Uterus (tissue), 2 donors: ENCODE data around the gene OSCP1.

ENCODE experiments used
- CTCF ChIP-seq, 4 experiments: fragments of 200-600 bp in 2 of 4; fragments of 450-650 bp in 2 of 4; sonication (generic) in 2 of 4; IDR thresholded peaks; one replicate each; pipeline ENCODE4 v1.5.1; 2016 to 2019; ENCODE audit warnings: antibody characterized with exemption in 4 of 4, mild to moderate bottlenecking in 2 of 4, moderate library complexity in 1 of 4
- POLR2A ChIP-seq, 2 donors: fragments of 450-650 bp; IDR thresholded peaks; one replicate each; pipeline ENCODE4 v1.6.1; 2016; ENCODE audit warnings: antibody characterized with exemption in 2 of 2, mild to moderate bottlenecking in 1 of 2, moderate library complexity in 1 of 2

GRCh38 chr1:36443297-36443696, 7.0 kb downstream of the OSCP1 start:
- TF ChIP-seq POLR2A (IDR thresholded peaks at IDR 0.05) (no peak), CTCF (IDR thresholded peaks at IDR 0.05) (no peak)
